PC-3 (cell line): ENCODE measurements around the gene HMGCS1. TPM values are rescaled to one million over a fixed set of nuclear protein-coding genes. Genes with fewer than 3 reads are reported as not detected.

ENCODE experiments used
- ATAC-seq: fragments of 200-7000 bp; cut with Tn5 transposase; 2 replicates; pipeline ENCODE4 v1.9.1; 2020; ENCODE audit warnings: mild to moderate bottlenecking, moderate library complexity
- BruUV-seq: library from RNA; stranded (reverse); fragments of 400-500 nt; replicated peaks from 2 replicates; lab custom pipeline; 2021; lab: Mats Ljungman, UMichigan
- CTCF ChIA-PET: fragments of 300-600 bp; sonication (Branson Sonifier 250); formaldehyde crosslinking; loops from one replicate; lab custom pipeline; 2022; ENCODE audit warnings: antibody characterized with exemption; lab: Charles Lee
- POLR2A ChIA-PET: fragments of 300-600 bp; sonication (Branson Sonifier 250); formaldehyde crosslinking; loops from one replicate; lab custom pipeline; 2022; ENCODE audit warnings: antibody characterized with exemption; ENCODE audit not compliant: unreplicated experiment; lab: Charles Lee
- DNase-seq: peaks from one replicate; pipeline ENCODE4 v3.0.0-alpha.2; 2015
- H2AFZ ChIP-seq: fragments of 300-600 bp; sonication (generic); 2 replicates; pipeline ENCODE4 v1.6.0; 2016; ENCODE audit warnings: antibody characterized with exemption, low read length
- H3F3A ChIP-seq: fragments of 300-600 bp; sonication (generic); one replicate; pipeline ENCODE4 v1.6.0; 2017; ENCODE audit warnings: antibody characterized with exemption, low read length, control low read depth, mild to moderate bottlenecking; ENCODE audit not compliant: unreplicated experiment
- H3K27ac ChIP-seq: fragments of 300-600 bp; sonication (generic); 2 replicates; pipeline ENCODE4 v1.5.1; 2016; ENCODE audit warnings: mild to moderate bottlenecking, low read length
- H3K27me3 ChIP-seq: fragments of 300-600 bp; sonication (generic); 2 replicates; pipeline ENCODE4 v1.6.1; 2016; ENCODE audit warnings: low read length, mixed read lengths
- H3K36me3 ChIP-seq: fragments of 300-600 bp; sonication (generic); 2 replicates; pipeline ENCODE4 v1.6.1; 2016; ENCODE audit warnings: low read depth, mixed run types, low read length, mixed read lengths
- H3K4me1 ChIP-seq: fragments of 300-600 bp; sonication (generic); 2 replicates; pipeline ENCODE4 v1.5.1; 2016; ENCODE audit warnings: low read length; ENCODE audit not compliant: insufficient read depth
- H3K4me2 ChIP-seq: fragments of 300-600 bp; sonication (generic); 2 replicates; pipeline ENCODE4 v1.6.0; 2016; ENCODE audit warnings: low read length
- H3K4me3 ChIP-seq: fragments of 300-600 bp; sonication (generic); 2 replicates; pipeline ENCODE4 v1.5.1; 2016; ENCODE audit warnings: mild to moderate bottlenecking, low read length, mixed read lengths
- H3K79me2 ChIP-seq: fragments of 300-600 bp; sonication (generic); 2 replicates; pipeline ENCODE4 v1.6.1; 2017; ENCODE audit warnings: low read length, mixed read lengths
- H3K9ac ChIP-seq: fragments of 300-600 bp; sonication (generic); 2 replicates; pipeline ENCODE4 v1.6.0; 2016; ENCODE audit warnings: mild to moderate bottlenecking, low read length
- H3K9me2 ChIP-seq: fragments of 300-600 bp; sonication (generic); replicated peaks from 2 replicates; pipeline ENCODE4 v1.6.1; 2016; ENCODE audit warnings: mixed run types, low read length, mixed read lengths
- H3K9me3 ChIP-seq: fragments of 300-600 bp; sonication (generic); 2 replicates; pipeline ENCODE4 v1.6.1; 2016; ENCODE audit warnings: low read length, mixed read lengths
- H4K20me1 ChIP-seq: fragments of 300-600 bp; sonication (generic); 2 replicates; pipeline ENCODE4 v1.6.1; 2016; ENCODE audit warnings: low read length, mixed read lengths
- EZH2 ChIP-seq: fragments of 300-600 bp; sonication (generic); IDR thresholded peaks from one replicate; pipeline ENCODE4 v1.6.1; 2017; ENCODE audit warnings: antibody characterized with exemption, mild to moderate bottlenecking, low read length; ENCODE audit not compliant: unreplicated experiment
- EZH2phosphoT487 ChIP-seq: fragments of 300-600 bp; sonication (generic); IDR thresholded peaks from 2 replicates; pipeline ENCODE4 v1.6.1; 2018; ENCODE audit warnings: mild to moderate bottlenecking, antibody characterized with exemption, low read length, borderline replicate concordance
- intact Hi-C: fragments of 100-400 bp; cut with micrococcal nuclease; formaldehyde crosslinking; loops from 2 replicates; pipeline ENCODE4 v1.9.0; 2023
- total RNA-seq: library from RNA; depleted of rRNA; stranded (reverse); fragments of >200 nt; gene quantifications from 2 replicates; pipeline ENCODE4 v1.2.3, GENCODE V29; 2014
- TF ChIP-seq, protein P1 (sequence below): fragments of 300-600 bp; sonication (generic); conservative IDR thresholded peaks from 2 replicates; pipeline ENCODE4 v1.5.1; 2017; ENCODE audit warnings: antibody characterized with exemption, low read depth, mild to moderate bottlenecking, low read length

The HMGCS1 gene
- total RNA-seq, 1 experiment from 2014 or later, result 39.7 TPM

DNA sequence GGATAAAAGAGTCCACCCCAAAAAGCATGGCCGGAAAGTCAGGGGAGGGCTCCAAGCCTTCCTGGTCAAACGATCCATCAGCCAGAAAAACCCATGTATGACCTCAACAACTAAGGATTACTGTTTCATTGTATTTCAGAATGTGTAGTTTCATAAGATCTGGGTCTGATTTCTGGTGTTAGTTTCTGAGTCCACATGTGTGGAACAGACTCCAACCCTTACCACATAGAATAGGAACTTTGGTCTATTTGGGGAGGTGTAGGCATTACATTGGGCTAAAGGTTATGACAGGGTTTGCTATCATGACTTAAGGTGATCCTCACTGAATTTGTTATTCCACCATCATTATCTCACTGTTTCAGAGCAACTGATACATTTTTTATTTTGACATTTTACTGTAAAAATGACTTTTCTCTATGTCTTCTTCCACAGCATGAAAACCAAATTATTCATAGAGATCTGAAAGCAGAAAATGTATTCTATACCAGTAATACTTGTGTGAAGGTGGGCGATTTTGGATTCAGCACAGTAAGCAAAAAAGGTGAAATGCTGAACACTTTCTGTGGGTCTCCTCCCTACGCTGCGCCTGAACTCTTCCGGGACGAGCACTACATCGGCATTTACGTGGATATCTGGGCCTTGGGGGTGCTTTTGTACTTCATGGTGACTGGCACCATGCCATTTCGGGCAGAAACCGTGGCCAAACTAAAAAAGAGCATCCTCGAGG is 33.5 kb downstream of the HMGCS1 start:
- no peak overlapping the region for H2AFZ ChIP-seq
- peaks cover 13% of the 10 kb centered on the region for H3F3A ChIP-seq
- H3K27ac ChIP-seq, result no peak overlapping the region
- BruUV-seq, result no TSS peak
- no peaks in the 10 kb centered on the region for H4K20me1 ChIP-seq
- intact Hi-C loops, result no loop called here
- H3K4me3 ChIP-seq, result no peak overlapping the region
- H3K9me3 ChIP-seq, result no peaks in the 10 kb centered on the region
- ChIA-PET CTCF (no interaction called here), POLR2A (no interaction called here)
- H3K27me3 ChIP-seq, result no peaks in the 10 kb centered on the region
- no peaks in the 10 kb centered on the region for H3K79me2 ChIP-seq
- H3K4me1 ChIP-seq, result peaks cover 26% of the 10 kb centered on the region
- H3K9ac ChIP-seq, result no peak overlapping the region
- no peak overlapping the region for H3K4me2 ChIP-seq
- 0 out of 2 replicates have a peak, but pooled peaks cover 8% of the 10 kb centered on the region for H3K9me2 ChIP-seq
- TF ChIP-seq EZH2 (no peak), EZH2phosphoT487 (no peak)
- TF ChIP-seq, protein P1, sequence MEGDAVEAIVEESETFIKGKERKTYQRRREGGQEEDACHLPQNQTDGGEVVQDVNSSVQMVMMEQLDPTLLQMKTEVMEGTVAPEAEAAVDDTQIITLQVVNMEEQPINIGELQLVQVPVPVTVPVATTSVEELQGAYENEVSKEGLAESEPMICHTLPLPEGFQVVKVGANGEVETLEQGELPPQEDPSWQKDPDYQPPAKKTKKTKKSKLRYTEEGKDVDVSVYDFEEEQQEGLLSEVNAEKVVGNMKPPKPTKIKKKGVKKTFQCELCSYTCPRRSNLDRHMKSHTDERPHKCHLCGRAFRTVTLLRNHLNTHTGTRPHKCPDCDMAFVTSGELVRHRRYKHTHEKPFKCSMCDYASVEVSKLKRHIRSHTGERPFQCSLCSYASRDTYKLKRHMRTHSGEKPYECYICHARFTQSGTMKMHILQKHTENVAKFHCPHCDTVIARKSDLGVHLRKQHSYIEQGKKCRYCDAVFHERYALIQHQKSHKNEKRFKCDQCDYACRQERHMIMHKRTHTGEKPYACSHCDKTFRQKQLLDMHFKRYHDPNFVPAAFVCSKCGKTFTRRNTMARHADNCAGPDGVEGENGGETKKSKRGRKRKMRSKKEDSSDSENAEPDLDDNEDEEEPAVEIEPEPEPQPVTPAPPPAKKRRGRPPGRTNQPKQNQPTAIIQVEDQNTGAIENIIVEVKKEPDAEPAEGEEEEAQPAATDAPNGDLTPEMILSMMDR, result no peak
- no peak for DNase-seq
- no peak for ATAC-seq
- H3K36me3 ChIP-seq, result no peaks in the 10 kb centered on the region

DNA sequence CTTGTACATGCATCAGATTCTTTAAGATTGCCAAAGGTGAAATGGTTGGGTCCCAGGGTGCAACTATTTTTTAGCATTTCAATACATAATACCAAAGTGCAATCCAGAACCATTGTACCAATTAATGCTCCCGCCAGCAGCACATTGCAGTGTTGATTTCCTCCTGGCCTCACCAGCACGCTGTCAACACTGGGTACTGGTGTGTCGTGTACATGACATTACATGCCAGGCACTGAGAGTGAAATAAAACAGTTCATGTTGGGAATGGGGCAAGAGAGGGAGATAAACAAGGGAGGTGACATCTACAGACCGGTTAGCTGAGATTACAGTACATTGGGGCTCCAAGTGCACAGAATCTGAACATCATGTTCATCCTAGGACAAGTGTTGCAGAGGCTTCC is 37.8 kb downstream of the HMGCS1 start:
- TF ChIP-seq EZH2phosphoT487 (no peak), EZH2 (no peak)
- TF ChIP-seq, protein P1, result no peak
- BruUV-seq, result no TSS peak
- H3K4me3 ChIP-seq, result no peak overlapping the region
- H3K36me3 ChIP-seq, result no peaks in the 10 kb centered on the region
- H3K27me3 ChIP-seq, result no peaks in the 10 kb centered on the region
- ChIA-PET CTCF (no interaction called here), POLR2A (no interaction called here)
- H4K20me1 ChIP-seq, result no peaks in the 10 kb centered on the region
- ATAC-seq, result no peak
- H3K9me3 ChIP-seq, result no peaks in the 10 kb centered on the region
- no peaks in the 10 kb centered on the region for H3K9me2 ChIP-seq
- H3K79me2 ChIP-seq, result no peaks in the 10 kb centered on the region
- H3K27ac ChIP-seq, result no peak overlapping the region
- no peak overlapping the region for H3K9ac ChIP-seq
- H2AFZ ChIP-seq, result no peak overlapping the region
- H3F3A ChIP-seq, result no peaks in the 10 kb centered on the region
- peaks cover 5% of the 10 kb centered on the region; the same call in 1 of the 2 replicates for H3K4me1 ChIP-seq
- intact Hi-C loops, result no loop called here
- no peak for DNase-seq
- H3K4me2 ChIP-seq, result no peak overlapping the region

DNA sequence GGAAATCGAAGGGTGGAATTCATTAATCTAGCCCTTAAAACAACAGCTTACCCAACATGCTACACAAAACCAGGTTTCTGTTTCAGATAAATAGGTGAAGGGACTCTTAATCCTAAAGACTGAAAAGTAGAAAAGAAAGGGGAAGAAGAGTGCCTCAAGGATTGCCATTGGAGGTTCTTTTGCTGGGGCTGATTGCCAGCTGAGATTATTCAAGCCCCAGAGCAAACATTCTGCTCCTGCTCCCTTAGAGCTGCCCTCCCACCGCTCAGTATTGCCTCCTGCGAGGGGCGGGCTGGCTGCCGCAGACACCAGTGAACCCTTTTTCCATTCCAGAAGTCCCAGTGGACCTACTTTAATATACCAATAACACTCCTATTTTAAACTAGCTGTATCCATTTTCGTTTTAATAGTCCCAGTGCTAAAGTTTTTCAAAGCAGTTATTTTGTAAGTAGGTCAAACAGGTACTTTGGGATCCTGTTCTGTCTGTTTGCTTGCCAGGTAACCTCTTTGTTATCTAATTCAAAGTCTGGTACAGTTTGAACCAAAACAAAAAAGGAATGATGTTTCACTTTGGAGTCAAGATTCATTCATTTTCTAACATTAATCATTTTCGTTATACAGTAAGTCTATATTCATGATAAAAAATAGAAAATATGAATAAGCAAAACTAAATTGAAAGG is 38.6 kb downstream of the HMGCS1 start:
- no peaks in the 10 kb centered on the region for H3K36me3 ChIP-seq
- peaks cover 5% of the 10 kb centered on the region; the same call in 1 of the 2 replicates for H3K4me1 ChIP-seq
- no peak for TF ChIP-seq EZH2phosphoT487
- no peak for TF ChIP-seq EZH2
- TF ChIP-seq, protein P1, result no peak
- CTCF ChIA-PET, result no interaction called here
- intact Hi-C loops, result no loop called here
- ATAC-seq (no peak), DNase-seq (no peak)
- H3K9me3 ChIP-seq, result no peaks in the 10 kb centered on the region
- H3K4me2 ChIP-seq, result no peak overlapping the region
- H3K4me3 ChIP-seq, result no peak overlapping the region
- H3K27me3 ChIP-seq, result no peaks in the 10 kb centered on the region
- no peaks in the 10 kb centered on the region for H3K9me2 ChIP-seq
- no peaks in the 10 kb centered on the region for H4K20me1 ChIP-seq
- H3K27ac ChIP-seq, result no peak overlapping the region
- H3K9ac ChIP-seq, result no peak overlapping the region
- H2AFZ ChIP-seq, result no peak overlapping the region
- POLR2A ChIA-PET, result no interaction called here
- no TSS peak for BruUV-seq
- H3F3A ChIP-seq, result no peaks in the 10 kb centered on the region
- H3K79me2 ChIP-seq, result no peaks in the 10 kb centered on the region
